Astrocyte of the cerebellum (primary cell): Measurements from ENCODE around the gene ANO10.
"Not testable (repeated sequence)": the region's sequence is repeated elsewhere in the genome, so short reads cannot be mapped to it uniquely, and the experiment has no call there.

Experiments used
- DNase-seq: peaks from one replicate; pipeline ENCODE4 v3.0.0-alpha.2; 2011; ENCODE audit warnings: low read depth
- H3K4me3 ChIP-seq: 2 replicates; pipeline ENCODE4 v1.5.1; 2011; ENCODE audit warnings: mild to moderate bottlenecking, low read depth, low read length, moderate library complexity
- CTCF ChIP-seq: IDR thresholded peaks from 2 replicates; pipeline ENCODE4 v1.5.1; 2012; ENCODE audit warnings: low read length, low read depth, moderate library complexity, mild to moderate bottlenecking; ENCODE audit errors: missing control alignments
- in situ Hi-C: cut with HindIII; loops from 2 replicates; pipeline ENCODE4 v1.10.0; 2017; ENCODE audit warnings: low sequenced_read_pairs

Gene ANO10

GRCh38 chr3:43481375-43481774, 140.4 kb downstream of the ANO10 start:
- H3K4me3 ChIP-seq: no peak overlapping the region
- no peak for DNase-seq
- TF ChIP-seq CTCF: no peak
- in situ Hi-C loops: no loop called here

DNA sequence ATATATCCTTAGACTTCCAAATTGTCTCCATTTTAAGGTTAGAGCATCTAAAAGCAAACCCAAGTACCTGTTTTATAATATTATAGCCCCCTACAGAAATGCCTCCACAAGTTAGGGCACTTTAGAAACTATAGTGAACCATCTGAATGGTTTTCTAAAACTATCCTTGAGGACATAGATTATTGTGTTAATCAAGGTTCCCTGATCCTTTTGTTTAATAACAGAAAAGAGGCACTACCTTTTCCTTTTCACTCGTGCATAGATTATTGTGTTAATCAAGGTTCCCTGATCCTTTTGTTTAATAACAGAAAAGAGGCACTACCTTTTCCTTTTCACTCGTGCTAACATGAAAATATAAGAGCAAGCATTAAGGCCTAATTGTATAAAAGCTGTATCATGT, 143.0 kb downstream of the ANO10 start:
- H3K4me3 ChIP-seq, DNase-seq, in situ Hi-C loops: not testable (repeated sequence)

- no peak overlapping the region for H3K4me3 ChIP-seq
- no peak for DNase-seq
- TF ChIP-seq CTCF: no peak
- in situ Hi-C loops: no loop called here
Measured at GRCh38 chr3:43478118-43478785, 143.6 kb downstream of the ANO10 start.

GRCh38 chr3:43477600-43477999, 144.2 kb downstream of the ANO10 start:
- TF ChIP-seq CTCF: no peak
- no peak for DNase-seq
- in situ Hi-C loops: no loop called here
- H3K4me3 ChIP-seq: no peak overlapping the region

DNA sequence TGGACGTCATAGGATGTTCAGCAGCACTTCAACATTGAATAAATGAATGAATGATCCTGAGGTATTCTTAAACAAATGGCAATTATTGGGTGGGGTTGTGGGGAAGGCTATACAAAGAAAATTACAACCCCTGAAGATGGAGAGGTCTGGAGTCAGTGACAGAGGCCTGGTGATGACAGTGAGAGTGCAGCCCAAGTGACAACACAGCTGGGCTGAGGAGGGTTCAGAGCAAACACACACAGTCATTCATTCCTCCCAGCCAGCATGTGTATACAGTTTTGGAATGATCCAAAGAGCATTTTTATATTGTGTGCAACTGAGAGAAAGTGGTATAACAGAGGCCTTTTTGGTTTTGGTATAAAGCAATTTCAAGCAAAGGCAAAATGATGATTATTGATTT, 148.1 kb downstream of the ANO10 start:
- DNase-seq: no peak
- no peak overlapping the region for H3K4me3 ChIP-seq
- TF ChIP-seq CTCF: no peak
- in situ Hi-C loops: no loop called here

DNA sequence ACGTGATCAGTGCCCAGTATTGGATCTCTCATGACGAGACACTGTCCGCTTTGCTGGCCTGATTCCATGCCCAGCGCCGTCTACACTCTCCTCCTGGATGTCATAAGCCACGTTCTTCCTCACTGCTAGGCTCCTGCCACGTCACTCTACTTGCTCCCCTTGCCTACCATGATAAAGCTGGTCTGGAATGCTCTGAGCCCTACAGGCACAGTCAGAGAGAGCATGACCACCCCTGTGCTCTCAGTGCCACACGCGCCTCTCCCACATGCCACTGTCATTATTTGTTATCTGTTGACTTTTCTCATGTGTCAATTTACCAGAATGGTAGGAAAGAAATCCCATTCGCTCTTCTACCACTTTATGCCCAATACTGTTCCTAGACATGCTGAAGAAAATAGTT, 148.6 kb downstream of the ANO10 start:
- no peak for DNase-seq
- TF ChIP-seq CTCF: no peak
- in situ Hi-C loops: no loop called here
- no peak overlapping the region for H3K4me3 ChIP-seq

DNA sequence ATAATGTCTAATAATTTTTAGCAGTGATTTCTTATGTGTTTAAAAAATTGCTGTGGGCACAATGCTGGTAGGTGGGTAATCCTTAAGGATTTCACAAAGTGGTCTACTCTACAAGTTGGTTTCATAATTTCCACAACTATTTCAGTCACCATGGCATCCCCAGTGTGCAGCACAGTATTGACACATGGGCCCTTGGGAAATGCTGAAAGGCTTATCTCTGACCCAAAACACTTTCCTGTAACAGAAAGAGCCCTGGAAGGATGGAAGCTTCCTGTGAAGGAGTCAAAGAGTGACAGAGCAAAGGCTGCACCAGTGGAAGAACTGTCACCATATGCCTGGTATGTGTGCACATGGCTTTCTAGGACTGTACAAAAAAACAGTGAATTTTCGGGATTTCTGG, 153.7 kb downstream of the ANO10 start:
- H3K4me3 ChIP-seq: no peak overlapping the region
- in situ Hi-C loops: no loop called here
- TF ChIP-seq CTCF: no peak
- DNase-seq: no peak
